Tibial nerve (tissue), 4 donors: ENCODE results near the gene ACBD6.

Experiments used
- CTCF ChIP-seq, 5 experiments: fragments of 200-600 bp in 3 of 5; fragments of 450-650 bp in 2 of 5; sonication (generic) in 3 of 5; IDR thresholded peaks; one replicate each; pipeline ENCODE4 v1.5.1; 2016 to 2019; ENCODE audit warnings: antibody characterized with exemption in 5 of 5, mild to moderate bottlenecking in 3 of 5, moderate library complexity in 2 of 5
- EP300 ChIP-seq, 2 donors: sonication (generic); formaldehyde crosslinking; IDR thresholded peaks; one replicate each; pipeline ENCODE4 v1.6.1; 2017; ENCODE audit warnings: antibody characterized with exemption in 2 of 2, mild to moderate bottlenecking in 1 of 2
- POLR2A ChIP-seq, 2 donors: fragments of 450-650 bp; IDR thresholded peaks; one replicate each; pipeline ENCODE4 v1.6.1; 2017; ENCODE audit warnings: antibody characterized with exemption in 2 of 2, mild to moderate bottlenecking in 2 of 2, moderate library complexity in 2 of 2

- TF ChIP-seq CTCF (IDR thresholded peaks at IDR 0.05) (no peak), POLR2A (IDR thresholded peaks at IDR 0.05) (no peak), EP300 (IDR thresholded peaks at IDR 0.05) (no peak)
Observed at GRCh38 chr1:180283098-180283497, 219.3 kb downstream of the ACBD6 start.
